Epidermal melanocyte (primary cell): ENCODE measurements around the gene GAB2.
"Not testable (repeated sequence)": the region's sequence is repeated elsewhere in the genome, so short reads cannot be mapped to it uniquely, and the experiment has no call there.

Source experiments
- DNase-seq: peaks from one replicate; pipeline ENCODE4 v3.0.0; 2011; ENCODE audit warnings: low spot score; ENCODE audit not compliant: insufficient read length

The GAB2 gene

DNA sequence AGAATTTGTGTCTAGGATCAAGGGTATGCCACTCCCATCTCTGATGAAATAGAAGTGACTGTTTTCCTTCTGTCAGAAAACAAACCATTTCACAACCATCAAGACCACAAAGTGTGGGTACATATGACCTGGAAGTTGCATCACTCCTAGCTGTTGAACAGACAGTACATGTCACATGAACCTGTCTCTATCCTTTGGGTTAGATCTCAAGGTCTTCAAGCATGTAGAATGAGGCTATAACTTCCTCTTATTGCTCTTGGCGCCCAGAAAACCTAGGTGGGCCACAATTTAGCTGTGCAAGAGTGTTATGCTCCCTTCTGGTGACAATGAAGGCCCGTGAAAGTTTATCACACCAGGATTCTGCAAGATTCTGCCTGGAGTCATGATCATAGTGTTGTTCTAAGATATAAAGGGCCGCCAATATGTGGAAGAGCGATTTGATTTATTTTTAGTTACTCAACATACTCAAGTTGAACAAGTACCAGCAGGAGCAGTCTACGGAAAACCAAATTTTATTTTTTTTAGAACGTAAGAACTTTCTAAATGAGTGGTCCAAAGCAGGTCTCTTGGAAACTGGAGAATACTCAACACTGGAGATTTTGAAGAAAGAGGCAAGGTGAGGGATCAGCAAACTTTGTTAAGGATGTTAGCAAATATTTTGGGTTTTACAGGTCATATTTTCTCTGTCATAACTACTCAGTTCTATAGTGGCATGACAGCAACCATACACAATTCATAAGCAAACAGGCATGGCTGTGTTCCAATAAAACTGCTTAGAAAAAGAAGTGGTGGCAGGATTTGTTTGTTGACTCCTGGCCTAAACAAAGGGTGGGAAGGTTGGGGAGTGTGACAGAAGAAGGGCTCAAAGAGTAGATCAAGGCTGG, 127.1 kb downstream of the GAB2 start:
- no peak for DNase-seq

DNA sequence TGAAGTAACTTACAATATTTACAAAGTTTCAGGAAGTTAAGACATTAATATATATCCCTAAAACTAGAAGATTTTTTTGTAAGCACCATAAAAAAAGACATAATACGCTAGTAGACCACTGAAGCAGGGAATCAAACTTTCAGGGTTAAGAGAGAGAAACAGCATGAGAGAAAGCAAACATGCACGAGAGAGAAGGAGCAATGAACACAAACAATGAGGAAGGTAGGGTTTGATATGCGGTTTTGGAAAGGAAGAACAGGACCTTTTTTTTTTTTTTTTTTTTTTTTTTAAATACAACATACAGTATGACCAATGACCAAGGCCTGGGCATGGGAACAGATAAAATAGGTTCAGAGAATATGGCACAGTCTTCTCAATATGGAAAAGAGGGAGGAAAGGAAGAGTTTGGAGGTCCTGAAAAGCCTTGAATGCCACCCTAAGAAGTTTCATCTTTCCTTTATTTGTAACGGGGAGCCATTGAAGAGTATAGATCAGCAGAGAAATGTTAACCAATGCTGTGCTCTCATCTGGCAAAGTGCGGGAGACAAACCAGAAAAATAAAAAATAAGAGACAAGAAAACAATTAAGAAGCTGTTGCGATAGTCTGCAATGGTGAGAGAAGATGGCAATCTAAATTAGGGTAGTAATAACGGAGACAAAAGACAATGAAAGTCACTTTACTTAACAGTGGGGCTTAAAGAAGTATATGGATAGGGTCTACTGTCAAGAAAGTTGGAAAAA, 127.9 kb downstream of the GAB2 start:
- DNase-seq, result no peak

DNA sequence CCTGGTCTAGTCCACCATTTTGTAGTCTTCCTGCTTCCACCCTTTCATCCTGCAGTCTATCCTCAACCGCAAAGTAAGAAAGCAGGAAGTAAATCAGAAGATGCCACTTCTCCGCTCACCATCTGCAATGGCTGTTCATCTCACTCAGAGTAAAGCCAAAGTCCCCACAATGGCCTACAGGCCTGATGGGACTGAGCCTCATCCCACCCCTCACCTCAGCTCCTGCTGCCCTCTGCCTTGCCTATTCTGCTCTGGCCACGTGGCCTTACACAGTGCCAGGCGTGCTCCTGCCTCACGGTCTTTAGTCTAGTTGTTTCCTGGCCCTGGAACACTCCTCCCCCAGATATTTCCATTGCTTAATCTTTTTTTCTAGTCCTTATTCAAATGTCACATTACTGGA, 133.4 kb downstream of the GAB2 start:
- DNase-seq, result no peak

DNA sequence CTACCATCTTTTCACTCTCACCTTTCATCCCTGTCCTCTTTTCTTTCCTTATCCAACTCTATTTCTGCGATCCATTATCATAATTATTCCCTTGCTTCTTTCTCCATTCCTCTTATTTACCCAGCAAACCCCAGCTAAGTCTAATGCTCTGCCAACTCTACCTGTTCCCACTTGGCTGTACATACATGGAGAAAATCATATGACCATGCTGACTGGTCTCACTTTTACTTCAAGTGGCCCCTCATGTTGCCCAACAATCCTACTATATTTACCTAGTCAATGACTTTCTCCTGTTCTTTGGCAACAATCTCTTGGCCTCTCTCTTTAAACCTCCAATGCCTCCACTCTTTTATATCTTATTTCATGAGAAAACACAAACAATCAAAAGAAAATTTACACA, 134.8 kb downstream of the GAB2 start:
- DNase-seq, result no peak

DNA sequence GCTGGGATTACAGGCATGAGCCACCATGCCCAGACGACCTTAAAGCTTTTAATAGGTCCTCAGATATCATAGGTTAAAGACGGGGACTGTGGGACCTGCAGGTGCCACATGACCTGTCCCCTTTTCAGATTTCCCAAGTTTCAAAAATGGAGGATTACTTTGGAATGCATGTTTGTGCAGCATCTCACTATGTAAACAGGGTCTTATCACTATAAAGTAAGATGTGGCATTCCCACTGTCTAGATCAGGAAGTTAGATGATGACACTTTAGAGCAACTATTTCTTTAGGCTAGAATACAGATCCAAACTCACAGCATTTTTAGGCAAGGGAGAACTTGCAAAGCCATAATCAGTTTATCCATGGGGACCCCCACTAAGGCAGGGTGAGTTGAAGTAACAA, 136.1 kb downstream of the GAB2 start:
- no peak for DNase-seq

DNA sequence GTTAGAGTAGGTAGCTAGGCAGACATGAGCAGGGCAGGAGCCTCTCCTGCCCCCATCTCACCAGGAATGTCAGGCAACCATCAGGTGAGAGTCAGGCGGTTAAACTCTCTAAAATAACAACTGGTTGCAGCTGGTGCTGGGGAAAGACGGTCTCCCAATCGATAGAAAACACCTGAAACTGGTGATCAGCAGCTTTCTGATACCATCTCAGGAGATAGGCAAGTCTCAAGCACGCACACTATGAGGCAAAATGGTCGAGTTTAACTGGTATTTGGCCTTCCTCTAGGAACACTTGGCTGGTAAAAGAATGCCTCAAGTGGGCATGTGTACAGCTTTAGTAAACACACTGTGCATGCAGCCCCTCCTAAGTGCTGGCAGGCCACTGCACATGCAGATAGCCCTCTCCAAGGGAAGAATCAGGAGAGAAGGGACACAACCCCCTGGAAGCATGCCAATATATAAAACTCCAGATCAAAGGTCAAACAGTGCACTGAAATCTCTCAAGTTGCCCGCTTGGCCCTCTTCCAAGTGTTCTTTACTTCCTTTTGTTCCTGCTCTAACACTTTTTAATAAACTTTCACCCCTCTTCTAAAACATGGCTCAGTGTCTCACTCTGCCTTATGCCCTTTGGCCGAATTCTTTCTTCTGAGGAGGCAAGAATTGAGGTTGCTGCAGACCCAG, 140.2 kb downstream of the GAB2 start:
- no peak for DNase-seq

DNA sequence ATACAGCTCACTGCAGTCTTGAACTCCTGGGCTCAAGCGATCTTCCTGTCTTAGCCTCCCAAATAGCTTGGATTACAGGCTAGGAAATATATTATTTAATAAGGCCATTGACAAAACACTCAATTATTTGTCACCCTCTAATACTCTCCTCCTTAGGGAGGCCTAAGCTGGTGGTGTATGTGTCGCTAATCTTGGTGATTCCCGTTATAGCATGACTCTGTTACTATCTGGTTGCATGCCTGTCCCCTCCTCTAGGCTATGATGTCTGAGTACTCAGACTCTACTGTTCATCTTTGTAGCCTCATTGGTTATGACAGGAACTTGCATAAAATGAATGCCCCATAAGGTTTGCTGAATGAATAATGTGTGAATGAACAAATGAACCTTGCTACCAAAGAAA, 141.3 kb downstream of the GAB2 start:
- no peak for DNase-seq

DNA sequence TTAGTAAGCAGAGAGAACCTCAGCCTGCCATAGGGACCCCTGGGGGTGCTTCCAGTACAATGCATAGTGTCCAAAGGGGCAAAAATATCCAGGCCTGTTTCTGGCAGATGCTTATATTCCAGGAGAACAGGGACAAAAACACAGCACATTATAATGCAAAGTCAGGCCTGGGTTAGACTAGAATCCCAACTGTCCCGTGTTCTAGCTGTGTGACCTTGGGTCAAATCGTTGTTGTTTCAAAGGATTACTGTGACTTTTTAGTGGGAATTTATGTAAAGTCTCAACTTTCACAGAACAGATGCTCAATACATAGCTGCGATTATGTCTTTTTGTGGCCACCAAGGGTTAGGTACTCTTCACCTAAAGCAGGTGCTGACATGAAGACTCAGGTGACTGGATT, 142.9 kb downstream of the GAB2 start:
- no peak for DNase-seq

DNA sequence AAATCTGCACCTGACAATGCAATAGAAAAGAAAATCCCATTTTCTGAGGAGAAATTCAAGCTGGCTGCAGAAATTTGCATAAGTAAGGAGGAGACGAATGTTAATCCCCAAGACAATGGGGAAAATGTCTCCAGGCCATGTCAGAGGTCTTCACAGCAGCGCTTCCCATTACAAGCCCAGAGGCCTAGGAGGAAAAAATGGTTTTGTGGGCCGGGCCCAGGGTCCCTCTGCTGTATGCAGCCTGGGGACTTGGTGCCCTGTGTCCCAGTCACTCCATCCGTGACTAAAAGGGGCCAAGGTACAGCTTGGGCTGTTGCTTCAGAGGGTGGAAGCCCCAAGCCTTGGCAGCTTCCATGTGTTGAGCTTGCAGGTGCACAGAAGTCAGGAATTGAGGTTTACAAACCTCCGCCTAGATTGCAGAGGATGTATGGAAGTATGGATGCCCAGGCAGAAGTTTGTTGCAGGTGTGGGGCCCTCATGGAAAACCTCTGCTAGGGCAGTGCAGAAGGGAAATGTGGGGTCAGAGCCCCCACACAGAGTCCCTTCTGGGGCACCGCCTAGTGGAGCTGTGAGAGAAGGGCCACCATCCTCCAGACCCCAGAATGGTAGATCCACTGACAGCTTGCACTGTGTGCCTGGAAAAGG, 144.9 kb downstream of the GAB2 start:
- DNase-seq, result not testable (repeated sequence)

DNA sequence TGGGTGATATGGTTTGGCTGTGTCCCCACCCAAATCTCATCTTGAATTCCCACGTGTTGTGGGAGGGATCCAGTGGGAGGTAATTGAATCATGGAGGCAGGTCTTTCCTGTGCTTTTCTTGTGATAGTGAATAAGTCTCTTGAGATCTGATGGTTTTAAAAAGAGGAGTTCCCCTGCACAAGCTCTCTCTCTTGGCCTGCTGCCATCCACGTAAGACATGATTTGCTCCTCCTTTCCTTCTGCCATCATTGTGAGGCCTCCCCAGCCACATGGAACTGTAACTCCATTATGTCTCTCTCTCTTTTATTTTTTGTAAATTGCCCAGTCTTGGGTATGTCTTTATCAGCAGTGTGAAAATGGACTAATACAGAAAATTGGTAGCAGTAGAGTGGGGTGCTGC, 145.8 kb downstream of the GAB2 start:
- not testable (repeated sequence) for DNase-seq

DNA sequence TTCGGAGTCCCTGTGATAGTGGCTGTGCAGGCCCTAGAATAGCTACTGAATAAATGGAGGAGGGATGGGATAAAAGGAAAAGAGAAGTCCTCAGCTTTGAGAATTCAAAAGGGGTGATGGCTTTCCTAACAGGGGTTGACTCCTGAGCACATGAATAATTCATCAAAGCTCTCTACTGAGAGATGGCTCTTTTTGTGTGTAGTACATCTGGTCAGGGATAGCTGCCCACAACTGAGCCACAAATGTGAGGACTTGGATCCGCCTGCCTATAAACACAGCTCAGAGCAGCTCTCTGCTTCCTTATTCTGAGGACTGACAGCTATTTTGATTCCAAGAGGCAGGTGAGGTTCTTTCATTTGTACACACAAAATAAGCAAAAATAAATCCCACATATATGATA, 146.6 kb downstream of the GAB2 start:
- no peak for DNase-seq

DNA sequence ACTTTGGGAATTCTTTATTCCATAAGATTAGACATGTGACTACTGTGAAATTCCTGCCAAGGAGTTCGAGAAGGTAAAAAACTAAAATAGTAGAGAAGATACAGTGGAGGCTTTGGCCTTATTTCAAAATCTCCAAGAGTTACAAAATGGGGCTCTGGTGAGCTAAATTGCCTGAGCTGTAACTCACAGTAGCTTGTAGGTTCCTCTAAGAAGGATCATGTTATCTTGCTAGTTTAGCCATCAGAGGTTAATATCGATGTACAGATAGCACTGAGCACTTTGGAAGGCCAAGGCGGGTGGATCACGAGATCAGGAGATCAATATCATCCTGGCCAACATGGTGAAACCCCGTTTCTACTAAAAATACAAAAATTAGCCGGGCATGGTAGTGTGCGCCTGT, 147.8 kb downstream of the GAB2 start:
- DNase-seq, result no peak

DNA sequence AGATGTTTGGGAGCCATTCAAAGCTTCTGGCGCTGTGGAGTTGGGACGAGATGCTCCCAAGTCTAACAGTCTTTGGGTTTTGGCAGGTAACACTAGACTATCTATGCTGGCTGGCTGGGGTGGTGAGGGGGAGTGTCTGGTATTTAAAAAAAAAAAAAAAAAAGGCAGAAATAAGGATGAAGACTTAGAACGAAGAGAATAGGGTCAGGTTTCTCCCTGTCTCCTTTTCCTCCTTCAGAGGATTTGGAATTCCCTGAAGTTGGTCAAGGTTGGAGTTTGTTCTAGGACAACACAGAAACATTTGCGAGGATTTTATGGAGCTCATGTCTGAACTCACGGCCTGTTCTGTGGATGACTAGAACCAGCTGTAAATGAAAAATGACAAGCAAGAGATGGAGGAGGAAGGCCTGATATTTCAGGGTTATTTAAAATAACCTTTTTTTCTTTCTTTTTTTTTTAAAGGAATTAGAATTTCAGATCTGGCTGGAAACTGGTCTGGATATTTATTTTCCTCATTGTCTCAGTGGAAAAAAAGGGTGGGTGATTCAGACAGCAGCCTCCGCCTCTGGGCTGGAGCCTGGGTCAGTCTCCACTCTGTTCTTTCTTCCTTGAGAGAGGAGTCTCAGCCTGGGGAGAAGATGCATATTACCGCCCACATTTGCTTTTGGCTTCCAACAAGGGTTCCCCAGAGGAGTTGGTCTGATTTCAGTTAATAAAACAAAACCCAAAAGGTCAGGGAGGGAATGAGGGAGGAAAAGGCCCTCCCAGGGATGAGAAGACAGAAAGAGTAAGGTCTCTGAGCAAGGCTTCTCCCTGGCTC, 148.8 kb downstream of the GAB2 start:
- no peak for DNase-seq

DNA sequence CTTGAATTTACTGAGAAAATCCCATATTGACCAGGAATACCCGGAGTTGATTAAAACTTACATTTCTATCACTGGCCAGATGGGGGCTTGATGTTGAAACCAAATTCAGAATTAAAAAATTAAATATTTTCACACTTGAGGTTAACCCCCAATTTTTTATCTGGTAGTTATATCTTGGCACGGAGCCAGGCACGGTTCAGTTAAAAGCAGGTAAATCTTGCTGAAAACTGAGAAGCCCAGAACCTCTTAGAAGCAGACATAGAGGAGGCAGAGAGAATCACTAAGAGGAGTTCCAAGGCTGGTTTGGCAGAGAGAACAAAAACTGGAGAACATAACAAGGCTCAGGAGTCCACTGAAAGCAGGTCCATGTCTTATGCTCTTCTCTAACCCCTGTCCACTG, 151.2 kb downstream of the GAB2 start:
- no peak for DNase-seq

DNA sequence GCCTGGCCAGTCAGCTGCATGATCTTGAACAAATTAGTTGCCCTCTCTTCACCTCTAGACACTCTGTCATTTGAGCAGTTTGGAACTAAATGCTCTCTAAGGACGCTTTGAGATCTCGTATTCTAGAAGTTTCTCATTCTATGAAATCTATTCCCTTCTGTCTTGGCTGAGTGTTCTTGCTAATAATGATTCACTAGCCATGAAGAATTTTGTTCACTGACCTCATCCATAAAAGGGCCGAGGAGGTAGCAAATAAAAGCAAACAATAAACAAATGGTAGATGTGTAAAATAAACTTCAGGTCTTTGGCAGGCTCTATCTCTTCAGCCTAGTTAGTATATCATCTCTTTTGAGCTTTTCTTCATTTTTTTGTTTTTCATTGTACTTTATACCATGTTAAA, 152.3 kb downstream of the GAB2 start:
- DNase-seq, result no peak

DNA sequence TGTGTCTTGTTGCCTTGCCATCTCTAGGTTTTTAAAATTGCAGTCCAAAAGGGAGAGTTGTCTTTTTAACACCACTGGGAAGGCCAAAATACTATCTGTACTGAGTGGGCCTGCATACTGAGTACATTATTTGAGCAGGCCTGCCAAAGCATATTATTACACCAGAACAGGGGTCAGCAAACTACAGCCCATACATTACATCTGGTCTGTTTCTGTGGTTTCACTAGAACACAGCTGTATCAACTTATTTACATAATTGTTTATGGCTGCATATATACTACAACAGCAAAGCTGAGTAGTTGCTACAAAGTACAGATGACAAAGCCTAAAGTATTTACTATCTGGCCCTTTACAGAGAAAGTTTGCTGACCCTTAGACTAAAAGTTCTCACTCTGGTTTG, 154.9 kb downstream of the GAB2 start:
- no peak for DNase-seq

DNA sequence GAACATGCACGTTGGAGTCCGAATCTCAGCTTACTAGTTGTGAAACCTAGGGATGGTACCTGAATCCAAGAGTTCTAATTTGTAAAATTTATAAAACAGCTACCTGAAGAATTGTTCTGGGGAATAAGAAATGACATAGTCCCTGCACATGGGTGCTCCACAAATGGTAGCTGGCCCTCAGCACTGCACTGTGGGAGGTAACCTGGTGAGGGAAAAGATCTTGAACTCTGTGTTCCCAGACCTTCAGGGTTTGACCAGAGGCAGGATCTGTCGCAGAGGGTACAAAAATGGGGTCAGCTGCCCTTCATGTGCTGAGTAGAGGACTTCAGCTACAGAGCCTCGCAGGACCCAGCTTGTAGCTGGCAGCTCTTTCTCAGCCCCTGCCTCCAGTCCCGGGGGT, 155.4 kb downstream of the GAB2 start:
- no peak for DNase-seq

DNA sequence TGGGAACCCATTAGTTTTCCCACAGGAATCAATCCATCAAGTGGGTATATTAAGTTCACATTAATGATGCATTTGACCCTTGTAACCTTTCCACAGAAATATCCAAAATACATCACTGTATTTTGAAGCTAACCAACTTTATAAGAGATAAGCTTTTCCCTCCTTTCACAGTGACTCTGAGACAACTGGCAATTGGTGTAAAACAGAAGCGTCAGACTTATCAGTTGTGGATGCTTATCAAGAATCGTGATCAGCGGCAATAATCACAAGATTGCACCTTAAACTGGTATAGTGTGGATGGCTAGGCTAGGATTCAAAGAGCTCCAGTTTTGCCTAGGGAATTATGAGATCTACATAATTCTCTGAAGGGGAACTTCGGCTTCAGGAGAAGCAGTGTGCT, 155.8 kb downstream of the GAB2 start:
- DNase-seq, result no peak

DNA sequence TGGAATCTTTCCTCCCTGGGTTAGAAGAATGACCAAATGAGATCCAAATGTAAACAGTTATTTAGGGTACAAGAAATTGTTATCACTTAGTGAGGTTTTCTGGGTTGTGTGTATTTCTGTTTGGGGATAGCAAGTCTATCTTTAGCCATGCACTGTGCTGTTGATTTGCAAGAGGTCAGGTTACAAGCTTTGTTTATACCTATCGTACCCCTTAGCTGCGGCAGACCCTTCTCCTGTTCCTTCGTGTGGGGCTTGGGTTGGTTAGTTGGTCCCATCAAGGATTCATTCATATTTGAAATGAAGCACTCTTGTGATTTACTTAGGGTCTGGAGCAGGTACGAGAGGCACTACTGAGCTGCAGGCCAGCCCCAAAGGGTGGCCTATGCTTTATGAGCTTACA, 156.3 kb downstream of the GAB2 start:
- no peak for DNase-seq

DNA sequence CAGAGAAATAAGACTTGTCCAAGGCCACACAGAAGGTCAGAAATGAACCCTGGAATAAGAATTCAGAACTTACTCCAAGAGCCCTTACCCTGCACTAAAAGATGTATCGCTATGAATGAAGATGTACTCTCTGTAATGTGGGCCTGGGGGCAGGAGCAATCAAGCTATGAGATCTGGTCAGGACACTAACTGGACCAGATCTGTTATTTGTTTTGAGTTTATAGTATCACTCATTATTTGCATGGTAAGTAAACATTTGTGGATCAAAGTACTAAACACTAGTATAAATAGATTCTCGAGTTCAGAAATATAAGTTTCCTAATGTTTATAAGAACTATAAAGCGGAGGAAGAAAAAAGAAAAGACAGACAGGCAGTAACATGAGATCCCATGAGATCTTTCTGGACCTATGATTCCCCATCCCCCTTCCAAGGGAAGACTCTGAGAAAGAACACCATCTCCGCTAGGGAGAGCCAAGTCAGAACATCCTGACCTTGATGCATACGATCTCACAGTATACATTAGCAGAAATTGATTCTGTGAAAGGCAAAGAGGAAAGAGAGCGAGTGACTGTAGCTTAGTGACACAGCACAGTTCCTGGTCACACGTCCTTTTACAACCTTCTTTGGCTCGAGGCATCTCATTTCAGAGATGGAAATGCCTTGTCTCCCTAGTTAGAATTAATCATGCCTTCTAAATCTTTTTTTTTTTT, 157.7 kb downstream of the GAB2 start:
- no peak for DNase-seq
